Gastrocnemius medialis (tissue), 4 donors: ENCODE measurements around the gene AKIRIN2.

Source experiments
- CTCF ChIP-seq, 5 experiments: fragments of 450-650 bp in 3 of 5; fragments of 200-600 bp in 2 of 5; sonication (generic) in 2 of 5; IDR thresholded peaks in 4 of 5; conservative IDR thresholded peaks in 1 of 5; 1 replicate in 4 of 5; 2 replicates in 1 of 5; pipeline ENCODE4 v1.5.1; 2016 to 2019; ENCODE audit warnings: antibody characterized with exemption in 5 of 5, mild to moderate bottlenecking in 3 of 5, moderate library complexity in 3 of 5
- POLR2A ChIP-seq, 2 donors: fragments of 450-650 bp; IDR thresholded peaks; one replicate each; pipeline ENCODE4 v1.6.1; 2017; ENCODE audit warnings: antibody characterized with exemption in 2 of 2, mild to moderate bottlenecking in 2 of 2, moderate library complexity in 2 of 2

GRCh38 chr6:87641065-87641692 lies 60.9 kb downstream of the AKIRIN2 start:
- no peak for TF ChIP-seq CTCF (IDR thresholded peaks at IDR 0.05 in 4 of 5, conservative IDR thresholded peaks at IDR 0.05 in 1 of 5)
- no peak for TF ChIP-seq POLR2A (IDR thresholded peaks at IDR 0.05)
